Fibroblast of skin of right biceps (primary cell): Measurements from ENCODE around the gene ITIH4.

Experiments
- DNase-seq: peaks from one replicate; pipeline ENCODE4 v3.0.0-alpha.2; 2013

ITIH4 gene

DNA sequence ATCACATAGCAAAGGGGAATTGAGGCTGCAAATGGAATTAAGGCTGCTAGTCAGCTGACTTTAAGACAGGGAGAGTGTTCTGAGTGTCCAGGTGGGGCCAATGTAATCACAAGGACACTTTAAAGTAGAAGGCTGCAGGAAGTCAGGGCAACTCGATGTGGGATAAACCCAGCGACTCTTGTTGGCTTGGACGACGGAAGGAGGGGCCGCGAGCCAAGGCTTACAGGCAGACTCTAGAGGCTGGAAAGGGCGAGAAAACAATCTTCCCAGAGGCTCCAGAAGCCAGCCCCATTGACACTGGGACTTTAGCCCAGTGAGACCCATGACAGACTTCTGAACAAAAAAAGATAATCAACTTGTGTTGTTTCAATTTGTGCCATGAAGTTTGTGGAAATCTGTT is 17.3 kb upstream of the ITIH4 start:
- no peak for DNase-seq

DNA sequence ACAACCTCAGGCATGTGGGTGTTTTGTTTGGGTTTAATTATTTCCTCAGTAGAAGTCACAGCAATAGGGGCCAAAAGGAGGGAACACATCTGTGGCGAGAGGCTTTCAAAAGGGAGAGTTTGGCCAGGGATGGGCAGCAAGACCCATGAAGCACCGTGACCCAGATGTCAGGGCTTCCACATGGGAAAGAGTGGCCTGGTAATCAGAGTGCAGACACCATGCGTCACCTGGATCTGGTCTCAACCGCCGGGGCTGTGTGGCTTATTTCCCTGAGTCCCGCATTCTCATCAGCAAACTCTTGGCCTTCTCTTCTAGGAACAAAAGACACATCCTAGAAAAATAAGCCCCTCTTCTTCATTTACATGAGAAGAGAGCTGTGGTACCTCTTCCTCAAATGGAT is 16.8 kb upstream of the ITIH4 start:
- no peak for DNase-seq

DNA sequence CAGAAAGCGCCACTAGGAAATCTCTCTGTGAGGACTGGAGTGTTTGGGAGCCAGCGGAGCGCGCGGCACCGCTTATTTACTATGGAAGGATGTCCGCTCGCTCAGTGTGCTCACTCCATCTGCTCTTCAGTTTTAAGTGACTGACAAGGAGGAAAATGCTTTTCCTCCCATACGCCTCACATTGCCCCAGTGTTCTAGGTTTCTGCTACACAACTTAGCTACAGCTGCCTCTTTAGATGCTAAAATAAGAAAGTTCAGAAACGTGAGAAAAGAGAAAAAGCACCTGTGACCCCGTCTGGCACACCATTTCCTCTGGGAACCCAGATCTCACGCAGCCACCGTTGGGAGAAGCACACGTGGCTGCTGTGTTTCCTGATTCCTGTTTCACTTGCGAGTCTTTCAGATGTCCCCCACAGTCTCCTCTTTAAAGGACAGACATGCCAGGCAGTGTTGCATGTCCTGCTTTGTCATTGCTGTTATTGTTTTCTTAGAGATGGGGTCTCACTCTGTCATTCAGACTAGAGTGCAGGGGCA is 16.0 kb upstream of the ITIH4 start:
- no peak for DNase-seq

DNA sequence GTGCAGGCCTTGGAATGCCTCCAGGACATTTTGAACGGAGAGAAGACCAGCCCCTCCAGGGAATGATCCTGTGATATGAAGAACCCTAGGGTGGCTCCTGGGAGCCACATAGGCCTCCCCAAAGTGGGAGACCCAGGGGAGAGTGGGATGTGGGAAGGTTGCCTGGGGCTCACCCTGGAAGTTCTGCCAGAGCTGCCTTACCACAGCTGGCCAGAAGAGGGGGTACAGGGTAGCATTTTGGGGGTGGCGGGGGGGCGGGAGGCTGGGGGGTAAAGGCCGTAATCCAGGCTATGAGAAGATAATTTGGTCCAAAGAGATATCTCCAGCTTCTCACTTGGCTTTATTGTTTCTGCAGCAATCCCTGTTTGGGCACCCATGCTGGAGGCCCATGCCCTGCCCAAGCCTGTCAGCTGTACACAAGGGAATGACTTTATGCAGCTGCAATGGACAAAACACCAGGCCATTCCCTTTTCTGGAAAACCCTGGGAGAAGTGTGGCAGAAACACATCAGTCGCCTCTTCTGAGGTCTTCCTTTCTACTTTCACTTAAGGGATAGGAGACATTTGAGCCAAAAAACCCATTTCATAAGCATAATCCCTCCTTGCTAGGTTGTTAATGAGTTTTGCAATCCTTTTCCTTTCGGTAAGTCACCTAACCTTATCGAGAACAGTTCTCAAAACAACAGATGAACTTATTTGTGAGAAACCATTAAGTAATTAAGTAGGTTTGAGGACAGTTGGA is 15.4 kb upstream of the ITIH4 start:
- DNase-seq: no peak

DNA sequence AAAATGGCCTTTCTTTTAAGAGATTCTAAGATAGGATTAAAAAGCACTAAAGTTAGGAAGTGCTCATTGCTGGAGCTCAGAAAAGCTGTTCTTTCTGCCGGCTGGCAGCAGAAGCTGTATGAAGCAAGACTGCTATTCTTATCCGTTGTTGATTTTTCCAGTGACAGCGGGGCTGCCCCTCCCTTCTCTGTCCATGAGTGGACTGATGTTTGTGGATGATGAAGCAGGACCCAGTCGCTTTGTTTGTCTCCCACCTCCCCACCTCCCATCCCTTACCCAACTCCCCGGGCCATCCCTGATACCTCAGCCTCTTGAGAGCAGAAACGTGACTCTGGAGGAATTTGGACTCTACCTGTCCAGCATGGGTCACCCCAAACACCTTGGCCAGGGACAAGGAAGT is 14.7 kb upstream of the ITIH4 start:
- DNase-seq: no peak

DNA sequence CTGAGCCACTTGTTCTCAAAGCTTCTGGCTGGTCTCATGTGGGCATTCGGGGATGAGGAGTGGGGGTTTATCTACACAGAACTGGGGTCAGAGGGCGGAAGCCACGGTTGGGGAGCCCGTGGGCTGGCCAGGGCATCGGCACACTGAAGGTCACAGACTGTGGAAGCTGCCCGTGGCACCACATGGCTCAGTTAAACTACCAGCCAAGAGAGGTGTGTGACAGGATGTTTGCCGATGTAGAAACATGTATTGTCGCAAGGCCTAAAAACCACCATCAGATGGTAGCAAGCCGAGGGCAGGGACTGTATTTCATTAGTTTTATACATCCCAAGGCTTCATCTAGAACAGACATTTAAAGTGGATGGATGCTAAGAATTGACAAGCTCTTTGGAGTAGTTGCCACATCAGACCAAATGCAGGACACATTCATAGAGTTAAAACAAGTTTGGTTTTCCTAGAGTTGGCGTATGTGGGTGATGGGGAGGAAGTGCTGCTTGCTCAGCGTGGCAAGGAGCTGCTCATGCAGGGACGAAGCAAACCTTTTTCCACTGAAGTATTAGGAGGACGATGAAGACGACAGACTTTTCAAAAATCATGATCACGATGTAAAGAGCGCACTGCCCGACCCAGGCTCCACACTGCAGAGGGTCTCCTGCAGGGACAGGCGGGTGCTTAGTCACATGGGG is 14.0 kb upstream of the ITIH4 start:
- DNase-seq: no peak

DNA sequence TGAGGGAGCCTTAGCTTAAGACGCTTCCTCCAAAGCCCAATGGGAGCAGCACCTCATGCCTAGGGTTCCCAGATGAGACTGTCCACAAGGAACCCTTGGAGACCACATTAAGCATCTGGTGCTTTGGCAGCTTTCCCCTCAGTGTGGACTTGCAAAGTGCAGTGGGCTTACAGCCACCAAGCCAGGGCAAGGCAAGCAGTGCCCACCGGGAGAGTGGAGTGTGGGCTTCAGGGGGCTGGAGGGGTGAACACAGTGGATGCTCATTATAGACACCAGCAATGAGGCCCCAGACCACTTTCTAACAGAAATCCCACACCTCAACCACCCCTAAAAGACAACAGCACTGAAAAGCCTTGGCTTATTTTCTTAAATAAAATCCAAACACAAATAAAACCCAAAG is 13.4 kb upstream of the ITIH4 start:
- DNase-seq: no peak

DNA sequence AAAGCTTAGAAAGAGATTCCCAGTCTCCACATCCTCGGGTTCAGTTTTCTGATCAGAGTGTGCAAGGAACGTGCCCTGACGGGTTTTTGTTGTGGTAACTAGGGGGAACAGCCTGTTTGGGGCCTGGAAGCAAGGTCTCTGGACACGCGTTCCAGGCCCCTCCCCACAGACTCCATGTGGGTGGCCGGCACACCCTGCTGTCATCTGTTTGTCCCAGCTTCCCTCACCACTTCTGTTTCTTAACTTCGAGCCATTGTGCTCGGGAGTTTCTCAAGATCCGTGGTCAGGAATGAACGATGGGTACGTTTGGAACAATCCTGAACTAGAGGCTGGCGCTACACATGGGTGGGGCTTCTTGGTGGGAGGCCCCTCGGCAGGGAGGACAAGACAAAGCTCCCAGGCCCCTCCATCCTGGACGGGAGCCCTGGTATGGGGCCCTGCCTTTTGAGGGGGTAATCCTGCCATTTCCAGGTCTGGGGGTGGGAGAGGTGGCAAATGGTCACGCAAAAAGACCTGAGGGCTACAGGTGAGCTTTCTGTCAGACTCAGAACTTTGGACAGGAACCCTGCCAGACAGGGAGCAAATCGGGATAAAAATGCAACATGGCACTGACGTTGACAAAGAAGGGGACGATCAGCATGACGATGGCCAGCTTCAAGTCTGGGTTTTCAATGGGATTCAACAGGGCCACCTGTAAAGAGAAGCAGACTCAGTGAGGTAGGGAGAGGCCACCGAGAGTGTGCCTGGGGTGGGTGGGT is 12.8 kb upstream of the ITIH4 start:
- DNase-seq: no peak

DNA sequence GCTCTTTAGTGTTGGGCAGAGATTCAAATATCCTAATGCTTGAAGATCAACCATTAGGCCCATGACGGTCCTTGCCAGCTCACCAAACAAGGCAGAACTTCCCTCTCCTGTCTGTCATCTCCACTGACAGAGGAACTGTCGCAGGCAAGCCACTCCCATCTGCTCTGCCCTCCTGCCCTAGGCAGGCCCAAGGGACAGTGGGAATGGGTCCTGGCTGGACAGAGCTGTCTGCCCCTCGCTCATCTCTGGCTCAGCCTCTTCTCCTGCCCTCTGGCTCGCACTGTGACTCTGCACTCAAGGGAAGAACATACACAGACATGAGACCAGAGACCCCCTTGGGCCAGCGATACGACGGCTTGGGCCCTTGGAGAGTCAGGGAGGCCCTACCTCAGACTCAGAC is 12.0 kb upstream of the ITIH4 start:
- DNase-seq: no peak

DNA sequence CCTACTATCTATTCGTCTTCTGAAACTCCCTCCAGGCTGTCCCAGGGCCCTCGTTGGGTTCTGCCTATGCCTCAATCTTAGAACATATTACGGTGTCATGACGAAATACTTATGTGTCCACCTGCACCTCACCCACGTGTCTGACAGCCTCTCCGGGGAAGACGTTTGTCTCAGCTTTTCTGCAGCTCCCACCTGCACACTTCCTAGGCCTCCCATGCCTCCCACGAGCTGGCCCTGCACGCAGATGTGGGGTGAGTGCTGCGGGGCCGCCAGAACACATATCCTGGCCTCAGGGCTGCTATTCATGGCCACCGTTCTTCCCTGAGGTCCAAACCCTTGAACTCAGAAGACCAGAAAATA is 11.5 kb upstream of the ITIH4 start:
- DNase-seq: no peak

DNA sequence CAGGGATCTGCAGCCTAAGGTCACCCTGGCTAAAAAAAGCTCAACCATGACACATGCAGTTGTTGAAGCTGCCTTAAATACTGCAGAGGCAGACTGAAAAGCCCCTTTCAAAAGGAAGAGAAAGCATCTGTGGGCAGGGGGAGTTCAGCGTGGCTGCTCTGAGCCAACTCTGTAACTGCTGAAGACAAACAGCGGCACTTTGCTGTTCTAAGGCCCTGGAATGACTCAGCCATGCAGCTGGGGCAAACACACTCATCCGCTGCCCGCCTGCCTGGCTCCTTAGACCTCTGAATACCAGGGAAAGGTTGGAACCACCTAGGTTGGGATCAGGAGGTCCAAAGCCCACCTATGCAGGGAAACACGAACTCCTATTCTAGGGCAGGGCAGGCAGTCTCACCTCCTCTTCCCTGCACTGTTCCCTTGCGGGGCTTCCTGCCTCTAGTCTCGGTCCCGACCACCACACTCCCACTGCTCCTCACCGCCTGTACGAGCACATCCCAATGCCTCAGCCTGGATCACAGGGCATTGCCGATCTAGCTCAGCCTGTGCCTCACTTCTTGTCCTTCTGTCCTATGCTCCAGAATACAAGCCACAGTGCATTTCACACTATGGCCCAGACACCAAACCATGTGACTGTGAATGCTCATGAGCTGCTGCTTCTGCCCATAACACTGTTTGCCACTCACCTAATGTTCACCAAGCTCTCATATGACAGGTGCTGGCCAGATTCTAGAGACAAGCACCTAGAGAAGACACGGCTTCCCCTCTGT is 10.9 kb upstream of the ITIH4 start:
- DNase-seq: no peak

DNA sequence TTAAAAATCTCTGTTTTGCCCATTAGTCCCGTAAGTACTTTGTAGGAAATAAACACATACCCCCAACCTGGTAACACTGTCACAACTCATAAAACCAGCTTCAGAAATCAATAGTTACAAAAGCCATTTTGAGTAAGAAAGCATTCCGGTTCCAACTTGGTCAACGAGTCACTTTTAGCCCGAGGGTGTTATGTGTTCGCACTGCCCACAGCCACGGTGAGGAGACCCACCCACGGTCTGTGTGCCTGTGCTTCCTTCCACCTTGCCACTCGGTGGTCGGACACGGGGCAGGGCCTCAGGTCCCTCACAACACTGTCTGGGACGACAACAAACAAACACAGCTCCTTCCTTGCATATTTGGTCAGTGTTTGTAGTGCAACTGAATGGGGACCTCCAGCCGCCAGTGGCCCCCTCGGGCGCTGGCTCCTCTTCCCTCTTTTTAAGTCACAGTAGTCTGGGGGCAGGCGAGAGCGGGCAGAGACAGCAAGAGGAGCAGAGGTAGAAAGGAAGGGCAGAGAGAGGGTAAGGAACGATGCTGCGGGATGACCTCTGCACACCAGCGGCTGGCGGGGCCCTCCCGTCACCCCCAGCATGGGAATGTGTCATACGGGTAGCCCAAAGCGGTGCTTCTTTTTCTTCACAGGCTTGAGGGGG is 9.5 kb upstream of the ITIH4 start:
- DNase-seq: no peak

DNA sequence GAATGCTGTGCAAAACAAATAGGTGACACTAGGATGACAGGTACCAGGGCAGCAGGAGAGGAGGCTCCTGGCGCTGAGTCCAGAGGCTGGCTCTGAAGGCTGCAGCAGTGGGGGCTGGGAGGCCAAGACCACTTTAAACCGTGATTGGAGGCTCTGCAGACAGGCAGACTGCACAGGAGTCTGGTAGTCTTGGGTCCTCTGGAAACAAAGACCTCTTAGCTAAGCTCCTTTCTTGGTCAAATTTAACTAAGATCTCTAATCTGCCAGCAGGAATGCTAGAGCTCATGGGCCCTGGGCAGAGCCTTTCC is 8.8 kb upstream of the ITIH4 start:
- DNase-seq: no peak

DNA sequence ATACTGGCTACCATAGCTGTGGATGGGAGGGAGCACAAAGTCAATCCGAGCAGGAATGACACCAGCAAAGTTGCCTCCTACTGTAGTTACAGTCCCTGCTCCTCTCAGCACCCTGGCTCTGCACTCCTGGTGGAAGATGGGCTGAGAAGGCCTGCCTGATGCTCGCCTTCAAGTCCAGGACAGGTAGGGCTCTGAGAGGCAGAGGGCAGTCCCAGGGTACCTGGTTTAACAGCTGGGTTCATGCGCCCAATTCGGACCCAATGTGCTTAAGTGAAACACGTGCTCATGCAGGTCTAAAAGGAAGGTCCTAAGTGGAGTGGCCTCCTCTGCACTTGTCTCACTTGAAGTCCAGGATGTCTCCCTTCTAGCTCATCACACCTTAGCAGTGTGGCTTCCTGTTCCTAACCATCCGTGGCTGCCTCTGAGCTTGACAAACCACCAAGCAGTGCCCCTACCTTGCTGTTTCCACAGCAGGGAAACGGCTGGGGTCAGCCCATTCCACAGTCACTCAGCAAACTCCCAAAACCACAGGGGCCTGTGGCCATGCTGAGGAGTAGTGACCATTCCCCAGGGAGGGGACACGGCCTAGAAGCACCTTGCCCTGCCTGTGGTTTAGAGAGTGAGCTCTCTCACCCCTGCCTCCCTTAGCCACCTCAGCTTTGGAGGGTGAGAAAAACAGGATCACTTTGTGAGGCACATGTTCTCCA is 8.2 kb upstream of the ITIH4 start:
- DNase-seq: no peak

DNA sequence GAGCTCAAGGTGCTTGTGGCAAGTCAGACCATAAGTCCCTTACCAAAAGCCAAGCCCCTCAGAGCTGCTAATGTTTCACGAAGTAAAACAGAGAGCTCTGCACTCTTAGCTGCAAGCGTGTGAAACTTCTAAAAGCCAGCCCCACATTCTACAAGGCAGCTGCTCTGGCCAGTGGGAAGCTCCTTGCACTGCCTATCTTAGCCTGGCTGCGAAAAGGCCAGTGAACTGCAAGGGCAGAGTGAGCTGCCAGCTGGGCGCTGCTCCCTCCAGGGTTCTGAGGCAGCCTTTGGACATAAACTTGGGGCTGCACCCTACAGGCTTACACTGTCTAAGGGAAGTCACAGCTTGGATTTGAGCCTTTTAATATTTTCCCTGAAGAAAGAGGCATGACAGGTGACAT is 6.5 kb upstream of the ITIH4 start:
- no peak for DNase-seq

DNA sequence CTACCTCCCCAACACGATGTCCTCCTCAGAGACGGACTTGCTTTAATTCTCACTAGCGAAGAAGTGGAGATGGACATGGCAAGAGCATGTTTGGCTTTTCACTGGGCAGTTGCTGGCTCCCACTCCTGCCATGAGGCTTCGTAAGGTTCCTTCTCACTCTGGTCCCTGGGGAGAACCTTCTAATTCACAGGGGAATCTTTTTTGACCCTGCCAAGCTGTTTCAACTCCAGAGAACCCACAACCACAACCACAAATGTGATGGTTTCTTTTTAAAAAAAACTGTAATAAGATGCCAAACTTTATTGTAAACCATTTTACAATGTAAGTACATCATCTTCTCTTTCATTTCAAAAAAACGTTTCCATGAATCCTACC is 6.0 kb upstream of the ITIH4 start:
- DNase-seq: no peak

DNA sequence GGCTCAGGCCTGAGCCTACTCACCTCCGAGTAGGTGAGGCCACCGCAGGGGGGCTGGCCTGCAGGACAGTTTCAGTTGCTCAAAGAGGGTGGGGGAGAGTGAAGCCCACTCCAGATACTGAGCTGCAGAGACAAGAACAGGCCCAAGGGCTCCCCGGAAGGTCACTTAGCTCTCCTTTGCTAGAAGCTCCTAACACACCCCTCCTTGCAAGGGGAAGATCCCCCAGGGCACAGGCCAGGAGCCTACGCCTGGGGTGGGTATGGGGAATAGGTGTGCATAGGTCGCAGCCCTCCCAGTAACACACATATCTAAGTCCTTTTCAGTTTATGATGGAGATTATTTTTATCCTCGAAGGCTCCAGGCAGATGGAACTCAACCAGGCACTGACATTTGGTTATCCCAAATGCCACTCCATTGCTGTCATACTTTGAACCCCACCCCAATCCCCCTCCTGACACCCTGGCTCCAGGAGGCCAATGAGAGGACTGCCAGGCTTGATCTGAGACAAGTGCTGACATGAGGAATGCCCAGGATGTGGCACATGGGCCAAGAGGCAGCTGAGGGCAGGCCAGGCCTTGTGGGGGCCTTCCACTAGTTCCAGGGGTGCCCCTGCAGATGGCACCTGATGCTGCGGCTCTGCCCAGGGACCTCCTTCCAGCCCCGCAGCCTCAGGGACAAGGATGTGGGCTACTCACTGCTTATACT is 5.4 kb upstream of the ITIH4 start:
- DNase-seq: no peak

DNA sequence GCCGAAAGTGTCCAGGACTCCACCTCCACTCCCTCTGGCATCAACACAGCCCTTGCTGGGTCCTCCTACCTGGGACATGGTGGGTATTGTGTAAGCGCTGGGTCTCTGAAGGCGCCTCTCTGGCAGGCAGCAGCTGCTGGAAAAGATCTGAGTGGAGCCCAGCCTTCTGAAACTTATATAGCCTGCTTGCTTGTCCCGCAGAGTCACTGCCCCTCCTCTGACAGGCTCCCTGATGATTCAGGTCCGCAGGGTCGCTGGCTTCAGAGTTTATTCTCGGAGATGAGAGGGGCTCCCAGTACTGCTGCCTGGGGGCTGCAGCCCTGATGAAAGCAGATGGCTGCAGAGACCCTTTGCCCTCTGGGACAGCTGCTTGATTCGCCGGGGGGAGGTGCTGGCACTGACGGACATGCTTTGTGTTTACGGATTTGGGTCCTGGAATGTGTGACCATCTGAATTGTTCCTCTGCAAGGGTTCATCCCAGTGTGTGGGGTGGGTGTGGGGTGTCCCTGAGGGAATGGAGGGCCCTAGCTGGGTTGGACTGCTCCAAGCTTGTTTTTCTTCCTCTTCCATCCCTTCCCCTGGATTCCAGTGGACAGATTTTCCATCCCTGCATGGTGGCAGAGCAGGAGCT is 4.5 kb upstream of the ITIH4 start, which contains the start of gene MUSTN1:
Gene MUSTN1, minus strand, starts transcription at position 149 of the 631 bp plus-strand sequence. Its CDS starts 71 bp downstream, at position 78.
- peak; percentile 12 for DNase-seq

DNA sequence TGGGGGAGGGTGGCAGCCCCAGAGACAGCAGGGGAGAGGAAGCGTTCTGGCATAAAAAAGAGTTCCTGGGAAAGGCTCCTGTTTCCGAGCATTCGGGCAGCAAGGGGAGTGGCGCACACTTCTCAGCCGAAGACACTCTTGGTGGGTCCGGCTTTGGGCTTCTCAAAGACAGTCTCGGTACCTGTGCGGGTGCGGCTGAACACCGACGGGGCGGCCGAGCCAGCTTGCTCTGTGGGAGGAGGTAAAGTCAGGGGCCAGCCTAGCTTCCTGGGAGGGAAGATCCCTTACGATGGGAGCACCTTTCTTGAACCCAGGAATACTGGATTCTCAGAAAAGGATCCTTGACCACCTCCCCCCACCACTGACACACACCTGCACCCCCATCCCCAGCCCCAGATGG is 2.7 kb upstream of the ITIH4 start:
- DNase-seq: no peak

DNA sequence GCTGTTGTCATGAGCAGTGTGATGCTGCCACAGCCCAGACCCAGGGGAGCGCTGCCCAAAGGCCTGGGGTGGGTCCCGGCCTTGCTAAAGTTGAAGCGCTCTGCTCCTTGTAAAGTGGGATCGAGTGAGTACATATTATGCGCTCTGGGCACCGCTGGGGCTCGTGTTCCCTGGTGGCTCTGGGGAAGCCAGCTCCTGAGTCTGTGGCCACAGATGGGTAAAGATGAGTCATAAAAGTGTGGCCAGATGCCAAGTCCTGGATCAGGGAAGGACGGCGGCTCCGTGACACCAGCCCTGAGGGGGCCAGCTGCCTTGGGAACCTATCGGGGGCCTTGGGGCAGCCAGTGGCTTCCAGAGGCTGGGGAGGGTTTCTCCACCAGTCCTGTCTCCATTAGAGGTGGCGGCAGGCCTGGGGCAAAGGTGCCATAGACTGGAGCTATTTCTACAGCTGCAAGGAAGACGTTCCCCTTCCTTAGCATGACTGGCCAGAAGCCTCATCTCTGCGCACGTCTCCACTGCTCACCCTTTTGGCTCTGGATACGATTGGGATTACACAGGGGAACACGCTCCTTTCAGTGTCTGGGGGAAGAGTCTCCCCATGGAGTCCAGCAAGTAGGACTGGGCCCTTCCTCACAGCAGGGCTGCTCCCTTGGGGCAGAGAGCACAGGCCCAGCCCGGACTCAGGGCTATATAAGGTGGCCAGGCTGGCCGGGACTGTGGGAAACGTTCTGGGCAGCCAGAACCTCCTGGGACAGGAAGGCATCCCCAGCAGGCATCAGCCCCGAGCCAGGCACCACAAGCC is 1.2 kb upstream of the ITIH4 start:
- peak; percentile 79 for DNase-seq
